A549 treated with RU486 at 1 μM for 4 hours (cell line): Measurements from ENCODE around the gene PNLIPRP2. TPM values are rescaled to one million over a fixed set of nuclear protein-coding genes. Genes with fewer than 3 reads are reported as not detected.

Experiments used
- total RNA-seq: library from RNA; stranded (reverse); fragments of 200-300 nt; extraction: Qiagen RNA extraction; gene quantifications from 5 replicates; pipeline ENCODE4 v1.2.3, GENCODE V29; 2022; ENCODE audit warnings: low read depth

PNLIPRP2 gene
- 0.10 to 0.32 TPM in 2 of 5 replicates, not detected in the others for total RNA-seq

DNA sequence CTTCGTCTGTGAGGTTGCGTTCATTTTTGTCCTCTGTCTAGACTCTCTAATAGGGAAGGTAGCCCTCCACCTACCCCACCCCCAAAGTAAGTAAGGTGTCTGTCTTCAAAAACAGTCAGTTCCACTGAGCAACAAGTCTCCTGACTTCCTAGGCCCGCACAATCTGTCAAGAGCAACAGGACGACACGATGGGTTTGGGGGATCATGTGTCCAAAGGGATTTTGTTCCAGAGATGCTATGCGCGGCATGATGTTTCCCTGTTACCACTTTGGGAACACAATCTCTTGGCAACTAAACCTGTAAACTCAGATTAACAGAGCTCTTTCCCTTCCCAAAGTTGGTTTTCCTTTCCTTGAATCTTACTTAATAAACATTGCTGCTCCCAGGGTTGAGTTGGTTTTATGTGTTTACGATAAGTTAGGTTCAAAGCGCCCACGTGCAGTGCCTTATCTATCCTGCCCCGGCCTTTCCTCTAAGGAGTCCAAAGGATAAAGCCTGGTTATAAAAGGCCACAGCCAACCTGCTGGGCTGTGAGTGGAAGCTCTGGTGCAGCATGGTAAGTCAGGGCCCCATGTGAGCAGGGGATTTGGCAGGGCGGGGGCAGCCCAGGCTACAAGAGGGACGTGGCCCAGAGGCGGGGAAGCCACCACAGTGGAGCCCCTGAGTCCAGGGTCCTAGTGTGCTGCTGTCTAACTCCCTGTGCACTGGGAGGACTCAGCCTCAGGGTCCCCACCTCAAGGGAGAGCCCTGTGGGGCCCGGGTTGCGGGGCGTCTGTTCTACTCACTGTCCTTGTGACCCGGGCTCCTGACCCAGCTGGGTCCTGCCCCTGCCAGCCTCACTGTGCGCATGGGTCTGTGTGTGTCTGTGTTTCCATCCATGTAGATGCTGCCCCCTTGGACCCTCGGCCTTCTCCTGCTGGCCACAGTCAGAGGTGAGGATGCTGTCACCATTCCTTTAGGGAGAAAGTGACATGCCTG, at the start of gene PNLIPRP2:
Gene PNLIPRP2, plus strand, starts transcription at position 531 of the 978 bp plus-strand sequence.

DNA sequence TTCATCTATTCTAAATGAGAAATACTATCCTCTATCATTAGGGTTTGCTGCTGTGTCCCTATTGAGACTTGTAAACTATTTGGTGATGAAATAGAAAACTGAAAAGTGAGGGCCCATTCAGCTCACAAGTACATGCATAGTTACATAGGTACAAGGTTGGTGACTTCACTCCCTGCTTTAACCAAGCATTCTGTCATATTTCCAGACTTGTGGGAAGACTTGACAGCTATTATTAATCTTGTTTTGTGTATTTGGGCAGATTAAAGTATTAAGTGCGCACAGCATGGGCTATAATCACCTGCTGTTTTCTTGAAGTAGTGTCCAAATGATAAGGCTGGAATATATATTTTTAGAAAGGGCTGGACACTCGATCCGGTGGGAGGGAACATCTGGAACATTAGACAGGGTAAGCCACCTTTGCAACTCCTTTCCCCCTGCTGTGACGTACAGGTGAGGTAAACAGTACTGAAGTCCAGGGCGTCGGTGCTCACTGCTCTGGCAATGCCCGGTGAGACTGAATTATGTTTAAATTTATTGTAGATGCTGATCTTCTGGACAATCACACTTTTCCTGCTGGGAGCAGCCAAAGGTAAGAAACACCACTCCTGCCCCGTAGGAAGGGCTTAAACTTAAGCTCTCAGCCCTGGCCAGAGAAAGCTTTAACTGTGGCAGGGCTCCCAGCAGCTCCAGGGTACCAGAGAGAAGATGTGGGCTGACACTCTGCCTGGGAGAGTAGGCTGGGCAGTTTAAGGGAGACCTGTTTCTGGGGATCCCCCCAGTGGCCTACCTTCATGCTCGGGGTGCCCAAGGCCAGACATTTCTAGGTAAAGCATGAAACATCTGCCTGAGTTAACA, 29.9 kb upstream of the PNLIPRP2 start, which contains the start of gene PNLIPRP1:
Gene PNLIPRP1, plus strand, starts transcription at position 370 of the 855 bp plus-strand sequence. Its CDS starts 171 bp downstream, at position 541.

Other genes with a start within 250 kb of the PNLIPRP2 start
- not detected in 5 replicates for gene PNLIPRP3, start 193.1 kb upstream of the PNLIPRP2 start, total RNA-seq
- not detected in 5 replicates for gene PNLIP, start 75.0 kb upstream of the PNLIPRP2 start, total RNA-seq
- not detected in 5 replicates for gene PNLIPRP1, start 30.0 kb upstream of the PNLIPRP2 start, total RNA-seq
- gene HSPA12A, start 121.6 kb downstream of the PNLIPRP2 start, total RNA-seq, result 9.3 to 13.0 TPM (median 12.2 TPM) in 5 replicates
- 0.15 to 0.31 TPM (median 0.22 TPM) in 5 replicates for gene ENO4, start 228.5 kb downstream of the PNLIPRP2 start, total RNA-seq